NT2/D1 (cell line): ENCODE data around the gene SNRPA.

Source experiments
- DNase-seq: peaks from one replicate; pipeline ENCODE4 v3.0.0-alpha.2; 2011; ENCODE audit warnings: low read depth, low spot score
- H3K27me3 ChIP-seq: 2 replicates; pipeline ENCODE4 v1.6.0; 2011; ENCODE audit warnings: mild to moderate bottlenecking; ENCODE audit not compliant: insufficient read length, insufficient read depth
- H3K36me3 ChIP-seq: 2 replicates; pipeline ENCODE4 v1.6.1; 2011; ENCODE audit warnings: mild to moderate bottlenecking, low read length, mixed read lengths; ENCODE audit not compliant: insufficient read depth, insufficient read length
- H3K4me1 ChIP-seq: 2 replicates; pipeline ENCODE4 v1.5.1; 2011; ENCODE audit not compliant: insufficient read depth, insufficient read length
- H3K4me3 ChIP-seq: 2 replicates; pipeline ENCODE4 v1.5.1; 2011; ENCODE audit warnings: low read depth; ENCODE audit not compliant: insufficient read length
- H3K9ac ChIP-seq: 2 replicates; pipeline ENCODE4 v1.6.0; 2011; ENCODE audit warnings: low read depth; ENCODE audit not compliant: insufficient read length
- H3K9me3 ChIP-seq: 2 replicates; pipeline ENCODE4 v1.5.1; 2011; ENCODE audit warnings: mild to moderate bottlenecking, low read length; ENCODE audit not compliant: insufficient read depth
- SUZ12 ChIP-seq: IDR thresholded peaks from 2 replicates; pipeline ENCODE4 v1.6.1; 2011; ENCODE audit not compliant: insufficient read length, insufficient read depth; ENCODE audit errors: extremely low read depth
- YY1 ChIP-seq: IDR thresholded peaks from 2 replicates; pipeline ENCODE4 v1.6.1; 2011; ENCODE audit not compliant: insufficient read length, insufficient read depth
- ZNF274 ChIP-seq: IDR thresholded peaks from 2 replicates; pipeline ENCODE4 v1.6.1; 2011; ENCODE audit warnings: mild to moderate bottlenecking, low read depth, low read length

The SNRPA gene

GRCh38 chr19:40716482-40717324 lies 34.3 kb upstream of the SNRPA start, which contains the start of the genes COQ8B and ITPKC:
COQ8B (minus strand) TSS chr19:40716886; CDS start chr19:40714632, 2,254 bp downstream.
ITPKC (plus strand) TSS chr19:40717112; CDS start chr19:40717136, 24 bp downstream.
- DNase-seq, result peak; percentile 86
- Histone ChIP-seq H3K4me1 (peaks cover 2% of the 10 kb centered on the region), H3K9ac (peak within 1 kb of the TSS; percentile 89), H3K36me3 (peaks cover 9% of the 10 kb centered on the region), H3K27me3 (no peaks in the 10 kb centered on the region), H3K4me3 (peak within 1 kb of the TSS; percentile 87), H3K9me3 (no peaks in the 10 kb centered on the region)
- TF ChIP-seq YY1 (no peak), ZNF274 (no peak), SUZ12 (no peak)

GRCh38 chr19:40717325-40717879 lies 33.6 kb upstream of the SNRPA start:
- Histone ChIP-seq H3K27me3 (no peaks in the 10 kb centered on the region), H3K36me3 (peaks cover 14% of the 10 kb centered on the region), H3K9ac (peak overlapping the region; percentile 88), H3K4me1 (peaks cover 2% of the 10 kb centered on the region), H3K4me3 (peak overlapping the region; percentile 87), H3K9me3 (no peaks in the 10 kb centered on the region)
- TF ChIP-seq SUZ12, result no peak
- no peak for TF ChIP-seq YY1
- no peak for TF ChIP-seq ZNF274
- no peak for DNase-seq

- H3K4me3 ChIP-seq, result peak overlapping the region; percentile 87
- H3K9ac ChIP-seq, result peak overlapping the region; percentile 61
- H3K9me3 ChIP-seq, result no peaks in the 10 kb centered on the region
- TF ChIP-seq ZNF274, result no peak
- no peak for TF ChIP-seq SUZ12
- TF ChIP-seq YY1, result no peak
- peaks cover 2% of the 10 kb centered on the region for H3K4me1 ChIP-seq
- DNase-seq, result no peak
- H3K36me3 ChIP-seq, result peaks cover 8% of the 10 kb centered on the region
- H3K27me3 ChIP-seq, result no peaks in the 10 kb centered on the region
These were observed 32.9 kb upstream of the SNRPA start for GRCh38 chr19:40717880-40718773.

- peaks cover 11% of the 10 kb centered on the region for H3K36me3 ChIP-seq
These were observed 32.1 kb upstream of the SNRPA start for GRCh38 chr19:40718774-40719391.

GRCh38 chr19:40719414-40719894 lies 31.5 kb upstream of the SNRPA start:
- no peaks in the 10 kb centered on the region for H3K27me3 ChIP-seq
- no peaks in the 10 kb centered on the region for H3K9me3 ChIP-seq
- no peak for DNase-seq
- peaks cover 2% of the 10 kb centered on the region for H3K4me1 ChIP-seq
- no peak overlapping the region for H3K4me3 ChIP-seq
- peaks cover 16% of the 10 kb centered on the region for H3K36me3 ChIP-seq
- TF ChIP-seq YY1 (no peak), ZNF274 (no peak), SUZ12 (no peak)
- no peak overlapping the region for H3K9ac ChIP-seq

More at GRCh38 chr19:40718774-40719391, 32.1 kb upstream of the SNRPA start:
- TF ChIP-seq SUZ12 (no peak), ZNF274 (no peak), YY1 (no peak)
- no peak for DNase-seq
- Histone ChIP-seq H3K9me3 (no peaks in the 10 kb centered on the region), H3K4me3 (peak overlapping the region; percentile 87), H3K4me1 (peaks cover 2% of the 10 kb centered on the region), H3K27me3 (no peaks in the 10 kb centered on the region), H3K9ac (peak overlapping the region; percentile 61)

GRCh38 chr19:40721140-40721486 lies 29.9 kb upstream of the SNRPA start:
- Histone ChIP-seq H3K4me1 (no peaks in the 10 kb centered on the region), H3K9me3 (no peaks in the 10 kb centered on the region), H3K36me3 (peaks cover 24% of the 10 kb centered on the region), H3K4me3 (no peak overlapping the region), H3K9ac (no peak overlapping the region), H3K27me3 (no peaks in the 10 kb centered on the region)
- TF ChIP-seq SUZ12 (no peak), ZNF274 (no peak), YY1 (no peak)
- no peak for DNase-seq
